NT2/D1 (cell line): ENCODE results near the gene XYLT1.

ENCODE experiments used
- SUZ12 ChIP-seq: IDR thresholded peaks from 2 replicates; pipeline ENCODE4 v1.6.1; 2011; ENCODE audit not compliant: insufficient read length, insufficient read depth; ENCODE audit errors: extremely low read depth
- YY1 ChIP-seq: IDR thresholded peaks from 2 replicates; pipeline ENCODE4 v1.6.1; 2011; ENCODE audit not compliant: insufficient read length, insufficient read depth
- ZNF274 ChIP-seq: IDR thresholded peaks from 2 replicates; pipeline ENCODE4 v1.6.1; 2011; ENCODE audit warnings: mild to moderate bottlenecking, low read depth, low read length

DNA sequence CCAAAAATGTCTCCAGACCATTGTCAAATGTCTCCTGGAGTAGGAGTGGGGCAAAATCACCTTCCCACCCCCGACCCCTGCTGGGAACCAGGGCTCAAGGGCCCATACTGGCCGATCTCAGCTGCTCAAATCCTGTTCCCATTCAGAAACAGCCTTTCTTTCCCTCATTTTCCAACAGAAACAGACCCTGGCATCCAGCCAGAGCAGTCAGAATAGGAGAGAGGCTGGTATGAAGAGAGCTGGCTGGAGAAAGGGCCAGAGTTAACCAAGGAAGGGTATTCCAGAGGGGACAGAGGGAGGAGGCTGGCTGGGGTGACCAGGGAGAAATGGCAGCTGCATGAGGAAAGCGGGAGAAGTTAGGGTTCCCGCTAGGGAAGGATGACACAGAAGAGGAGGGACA lies 199.1 kb downstream of the XYLT1 start:
- no peak for TF ChIP-seq ZNF274
- TF ChIP-seq YY1, result no peak
- no peak for TF ChIP-seq SUZ12
